Small intestine (tissue), 7 donors: ENCODE data around the gene TRIO. TPM values are rescaled to one million over a fixed set of nuclear protein-coding genes. Genes with fewer than 3 reads are reported as not detected.

Experiments used
- DNase-seq, 2 donors: peaks; one replicate each; pipeline versions ENCODE4 v3.0.0 to v3.0.0-alpha.2; 2013
- FAIRE-seq: peaks from 2 replicates; lab custom pipeline; 2012; peaks lifted over from hg19 to GRCh38; lab: Jason Lieb, UNC
- H3K27ac ChIP-seq, 3 donors: one replicate each; pipeline ENCODE4 v1.5.1; 2013; ENCODE audit warnings: low read length in 2 of 3, mild to moderate bottlenecking in 2 of 3, control low read depth in 1 of 3, inconsistent platforms in 1 of 3, low read depth in 1 of 3, moderate library complexity in 1 of 3
- H3K27me3 ChIP-seq, 3 donors: one replicate each; pipeline ENCODE4 v1.6.1; 2013; ENCODE audit warnings: low read length in 3 of 3, inconsistent platforms in 1 of 3; ENCODE audit not compliant: control insufficient read depth in 3 of 3, insufficient read depth in 3 of 3
- H3K36me3 ChIP-seq, 3 donors: one replicate each; pipeline ENCODE4 v1.6.1; 2013; ENCODE audit warnings: low read length in 3 of 3, inconsistent platforms in 1 of 3, low read depth in 1 of 3, mild to moderate bottlenecking in 1 of 3, moderate library complexity in 1 of 3; ENCODE audit not compliant: control insufficient read depth in 3 of 3, insufficient read depth in 2 of 3
- H3K4me1 ChIP-seq, 3 donors: one replicate each; pipeline ENCODE4 v1.6.1; 2013; ENCODE audit warnings: low read length in 2 of 3, inconsistent platforms in 1 of 3, low read depth in 1 of 3, mild to moderate bottlenecking in 1 of 3, moderate library complexity in 1 of 3; ENCODE audit not compliant: control insufficient read depth in 3 of 3, insufficient read depth in 2 of 3
- H3K4me3 ChIP-seq, 3 donors: one replicate each; pipeline ENCODE4 v1.5.1; 2013; ENCODE audit warnings: low read length in 3 of 3, control low read depth in 1 of 3, inconsistent platforms in 1 of 3, low read depth in 1 of 3, mild to moderate bottlenecking in 1 of 3, moderate library complexity in 1 of 3
- H3K9me3 ChIP-seq, 2 donors: one replicate each; pipeline ENCODE4 v1.6.1; 2013; ENCODE audit warnings: low read depth in 1 of 2, low read length in 1 of 2; ENCODE audit not compliant: control insufficient read depth in 2 of 2, insufficient read depth in 1 of 2
- WGBS, 3 donors: extraction: QIAGEN DNeasy Blood & Tissue Kit; methylation state at CpG; one replicate each; pipeline ENCODE4 v1.1.7; 2013; 5-methylcytosine and 5-hydroxymethylcytosine counted together
- polyA plus RNA-seq, 4 donors: library from polyadenylated mRNA; stranded (reverse) in 3 of 4; unstranded in 1 of 4; fragments of 200-250 nt in 3 of 4; fragments of 120-200 nt in 1 of 4; gene quantifications; one replicate each; pipeline versions ENCODE4 v1.2.1 to v1.2.3, GENCODE V29; 2013
- donor health status: healthy with polysubstance abuse.
- donor health status: control.
- donor health status: control.
- donor health status: Bipolar disorder and iron deficiency.
- donor health status: healthy.

The TRIO gene
- polyA plus RNA-seq, 4 donors = 13.2 to 50.8 (median 23.3) TPM

DNA sequence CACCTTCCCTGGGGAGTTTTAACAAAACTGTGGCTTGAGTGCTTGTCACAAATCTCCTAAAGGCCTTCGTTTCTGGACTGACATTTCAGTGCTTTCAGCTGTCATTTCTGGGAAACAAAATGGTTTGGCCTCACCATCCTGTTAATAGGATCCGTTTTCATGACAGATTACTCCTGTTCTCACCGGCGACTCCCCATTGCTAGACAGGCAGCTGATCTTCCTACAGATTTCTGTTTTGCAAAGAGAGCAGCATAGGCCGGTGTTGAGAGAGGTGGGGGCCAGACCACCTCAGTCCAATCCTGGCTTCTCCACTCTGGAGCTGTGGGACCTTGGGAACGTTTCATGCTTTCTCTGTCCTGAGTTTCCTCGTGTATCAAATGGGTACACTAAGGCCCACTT lies 363.0 kb downstream of the TRIO start:
- H3K4me1 ChIP-seq = no peaks in the 10 kb centered on the region
- H3K27me3 ChIP-seq = no peaks in the 10 kb centered on the region
- H3K9me3 ChIP-seq = no peaks in the 10 kb centered on the region
- DNase-seq (no peak), FAIRE-seq (no peak)
- 82 to 87% (median 87%) methylated on average over 7 of the region's 7 CpGs for WGBS, 3 donors
- no peak overlapping the region for H3K4me3 ChIP-seq
- peaks cover 0 to 83% (median 0%) of the 10 kb centered on the region in 3 donors for H3K36me3 ChIP-seq
- no peak overlapping the region for H3K27ac ChIP-seq

- 93 to 95% (median 94%) methylated on average over 15 to 16 of the region's 16 CpGs for WGBS, 3 donors
- FAIRE-seq (no peak), DNase-seq (no peak)
Measured at GRCh38 chr5:14506661-14507060, 363.5 kb downstream of the TRIO start.

DNA sequence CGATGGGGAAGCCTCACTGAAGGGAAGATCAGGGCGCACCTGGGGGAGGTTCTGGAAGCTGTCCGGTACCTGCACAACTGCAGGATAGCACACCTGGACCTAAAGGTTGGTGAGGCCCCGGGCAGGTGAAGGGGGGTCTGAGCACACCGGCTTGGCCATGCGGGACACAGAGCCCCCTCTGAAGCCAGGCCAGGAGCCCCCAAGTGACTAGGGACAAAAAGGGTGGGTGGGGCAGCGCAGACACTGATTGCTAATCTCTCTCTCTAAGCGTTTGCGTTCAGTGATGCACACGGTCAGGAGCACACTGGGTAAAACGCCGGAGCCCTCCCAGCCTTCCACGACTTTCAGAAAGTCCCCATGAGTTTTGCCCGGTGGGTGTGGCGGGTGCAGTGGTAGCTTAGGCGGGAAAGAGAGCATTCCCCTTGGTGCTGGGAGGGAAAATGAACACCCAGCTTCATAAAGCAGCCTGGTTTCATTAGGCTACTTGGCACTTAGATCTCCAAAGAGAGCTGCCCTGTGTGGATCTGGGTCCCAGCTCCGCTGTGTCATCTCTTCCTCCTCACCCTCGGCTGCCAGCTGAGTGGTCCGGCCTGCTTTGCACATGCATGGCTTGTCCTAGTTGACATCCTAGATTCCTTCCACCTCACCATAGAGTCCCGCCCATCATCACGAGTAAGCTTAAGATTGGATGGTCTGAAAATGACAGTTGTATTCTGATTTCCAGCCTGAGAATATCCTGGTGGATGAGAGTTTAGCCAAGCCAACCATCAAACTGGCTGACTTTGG lies 364.2 kb downstream of the TRIO start:
- peaks cover 0 to 71% (median 0%) of the 10 kb centered on the region in 3 donors for H3K36me3 ChIP-seq
- no peaks in the 10 kb centered on the region for H3K9me3 ChIP-seq
- no peaks in the 10 kb centered on the region for H3K4me1 ChIP-seq
- no peak overlapping the region for H3K4me3 ChIP-seq
- H3K27ac ChIP-seq = no peak overlapping the region
- no peaks in the 10 kb centered on the region for H3K27me3 ChIP-seq
- WGBS, 3 donors = 92 to 97% (median 95%) methylated on average over 21 of the region's 21 CpGs
- DNase-seq (no peak), FAIRE-seq (no peak)

More at GRCh38 chr5:14506661-14507060, 363.5 kb downstream of the TRIO start:
- H3K27me3 ChIP-seq = no peaks in the 10 kb centered on the region
- no peaks in the 10 kb centered on the region for H3K9me3 ChIP-seq
- no peak overlapping the region for H3K4me3 ChIP-seq
- H3K4me1 ChIP-seq = no peaks in the 10 kb centered on the region
- no peak overlapping the region for H3K27ac ChIP-seq
- peaks cover 0 to 78% (median 0%) of the 10 kb centered on the region in 3 donors for H3K36me3 ChIP-seq

- Histone ChIP-seq H3K4me1 (no peaks in the 10 kb centered on the region), H3K27ac (no peak overlapping the region), H3K36me3 (peaks cover 0 to 64% (median 0%) of the 10 kb centered on the region in 3 donors), H3K4me3 (no peak overlapping the region), H3K9me3 (no peaks in the 10 kb centered on the region), H3K27me3 (no peaks in the 10 kb centered on the region)
- 93 to 97% (median 95%) methylated on average over 20 of the region's 20 CpGs for WGBS, 3 donors
- no peak for FAIRE-seq
- no peak for DNase-seq
Measured at GRCh38 chr5:14508046-14508445, 364.9 kb downstream of the TRIO start.

GRCh38 chr5:14509556-14509955 lies 366.4 kb downstream of the TRIO start:
- Histone ChIP-seq H3K4me1 (no peaks in the 10 kb centered on the region), H3K9me3 (no peaks in the 10 kb centered on the region), H3K4me3 (no peak overlapping the region), H3K27me3 (no peaks in the 10 kb centered on the region), H3K27ac (no peak overlapping the region), H3K36me3 (peaks cover 0 to 49% (median 0%) of the 10 kb centered on the region in 3 donors)
- no peak for DNase-seq
- WGBS, 3 donors = 71 to 80% (median 76%) methylated on average over 11 of the region's 11 CpGs
- FAIRE-seq = no peak

GRCh38 chr5:14510156-14510734 lies 367.1 kb downstream of the TRIO start:
- Histone ChIP-seq H3K36me3 (peaks cover 0 to 42% (median 0%) of the 10 kb centered on the region in 3 donors), H3K4me3 (no peak overlapping the region), H3K27me3 (no peaks in the 10 kb centered on the region), H3K9me3 (no peaks in the 10 kb centered on the region), H3K4me1 (no peaks in the 10 kb centered on the region), H3K27ac (no peak overlapping the region)
- 80 to 87% (median 84%) methylated on average over 11 of the region's 11 CpGs for WGBS, 3 donors
- DNase-seq (no peak), FAIRE-seq (no peak)

DNA sequence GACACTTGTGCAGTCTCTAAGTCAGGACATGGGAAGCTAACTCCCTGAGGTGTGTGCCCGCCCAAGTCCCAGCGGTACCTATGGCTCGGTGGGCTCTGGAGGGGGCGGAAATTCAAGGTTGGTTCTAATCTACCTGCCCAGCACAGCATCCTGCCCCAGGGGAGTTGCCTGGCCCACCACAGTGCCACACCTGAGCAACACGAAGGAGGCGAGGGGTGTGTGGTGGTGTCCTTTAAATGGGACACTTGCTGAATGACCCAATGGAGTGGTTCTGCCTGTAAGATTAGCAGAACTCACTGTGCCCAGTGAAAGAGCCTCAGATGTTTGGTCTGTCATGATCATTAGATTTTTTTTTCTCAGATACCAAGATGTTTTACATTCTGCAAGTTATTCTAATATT lies 367.7 kb downstream of the TRIO start:
- Histone ChIP-seq H3K4me3 (no peak overlapping the region), H3K36me3 (peaks cover 0 to 35% (median 0%) of the 10 kb centered on the region in 3 donors), H3K27me3 (no peaks in the 10 kb centered on the region), H3K9me3 (no peaks in the 10 kb centered on the region), H3K27ac (no peak overlapping the region), H3K4me1 (no peaks in the 10 kb centered on the region)
- 87 to 94% (median 92%) methylated on average over 6 of the region's 6 CpGs for WGBS, 3 donors
- FAIRE-seq (no peak), DNase-seq (no peak)

DNA sequence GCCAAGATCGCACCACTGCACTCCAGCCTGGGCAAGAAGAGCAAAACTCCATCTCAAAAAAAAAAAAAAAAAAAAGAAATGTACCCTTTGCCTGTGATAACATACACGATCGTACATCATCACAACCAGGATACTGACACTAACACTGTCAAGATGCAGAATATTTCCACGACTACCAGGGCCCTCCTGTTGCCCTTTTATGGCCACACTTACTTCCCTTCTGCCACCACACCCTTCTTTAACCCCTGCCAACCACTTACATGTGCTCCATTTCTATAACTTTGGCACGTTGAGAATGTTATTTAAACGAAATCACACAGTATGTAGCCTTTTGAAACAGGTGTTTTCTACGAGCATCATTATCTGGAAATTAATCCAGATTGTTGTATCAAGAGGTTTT lies 369.4 kb downstream of the TRIO start:
- no peak for FAIRE-seq
- WGBS, 3 donors = 41 to 63% (median 52%) methylated on average over 7 of the region's 7 CpGs

More for the DNA sequence above, 369.4 kb downstream of the TRIO start:
- Histone ChIP-seq H3K27me3 (no peaks in the 10 kb centered on the region), H3K36me3 (peaks cover 0 to 18% (median 0%) of the 10 kb centered on the region in 3 donors), H3K9me3 (no peaks in the 10 kb centered on the region), H3K27ac (no peak overlapping the region), H3K4me1 (no peaks in the 10 kb centered on the region), H3K4me3 (no peak overlapping the region)
- DNase-seq = no peak
